BJ (cell line): ENCODE measurements around the gene ATP9B. TPM values are rescaled to one million over a fixed set of nuclear protein-coding genes. Genes with fewer than 3 reads are reported as not detected.

ENCODE experiments used
- CTCF ChIA-PET: fragments of 350-600 bp; formaldehyde crosslinking; extraction: SDS; loops from one replicate; lab custom pipeline; 2021; ENCODE audit warnings: antibody characterized with exemption, inconsistent platforms; lab: Yijun Ruan, JAX
- POLR2A ChIA-PET: fragments of 300-600 bp; sonication (Branson Sonifier 250); formaldehyde crosslinking; extraction: SDS; loops from one replicate; lab custom pipeline; 2021; ENCODE audit warnings: antibody characterized with exemption; lab: Charles Lee
- DNase-seq: peaks from one replicate; pipeline ENCODE4 v3.0.0-alpha.2; 2011; ENCODE audit warnings: low read depth
- H3K27me3 ChIP-seq: 2 replicates; pipeline ENCODE4 v1.6.0; 2011; ENCODE audit warnings: low read length; ENCODE audit not compliant: control insufficient read depth, insufficient read depth
- H3K36me3 ChIP-seq: 2 replicates; pipeline ENCODE4 v1.5.1; 2011; ENCODE audit warnings: low read length; ENCODE audit not compliant: control insufficient read depth, insufficient read depth
- H3K4me3 ChIP-seq: 2 replicates; pipeline ENCODE4 v1.5.1; 2011; ENCODE audit warnings: low read depth, mild to moderate bottlenecking, control low read depth, low read length
- polyA plus RNA-seq: library from polyadenylated mRNA; depleted of rRNA; stranded (reverse); fragments of >200 nt; gene quantifications from 2 replicates; pipeline ENCODE4 v1.2.3, GENCODE V29; 2011
- TF ChIP-seq, protein P1 (sequence below): IDR thresholded peaks from 2 replicates; pipeline ENCODE4 v1.5.1; 2011; ENCODE audit warnings: low read depth, mild to moderate bottlenecking, control low read depth, inconsistent platforms, low read length, moderate library complexity; ENCODE audit not compliant: insufficient read depth

The ATP9B gene
- polyA plus RNA-seq, 1 experiment: 17.4 TPM

DNA sequence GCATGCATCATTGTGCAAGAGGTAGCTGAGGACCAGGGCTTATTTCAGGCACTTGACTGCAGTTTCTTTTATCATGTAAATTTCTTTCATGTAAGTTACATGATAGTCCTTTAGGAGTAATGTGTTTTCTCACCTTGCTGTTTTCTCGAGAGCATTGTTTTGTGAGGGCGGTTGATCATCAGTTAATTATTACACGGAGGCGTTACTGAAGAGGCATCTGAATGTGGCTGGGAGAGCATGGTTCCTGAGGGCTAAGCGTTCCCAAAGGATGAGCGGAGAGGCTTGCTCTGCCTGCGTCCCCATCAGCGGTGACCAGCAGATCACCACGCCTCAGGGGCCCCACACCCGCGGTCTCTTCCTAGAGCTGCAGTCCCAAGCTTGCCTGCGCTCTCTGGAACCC, 170.4 kb downstream of the ATP9B start:
- 0 out of 2 replicates have a peak, but pooled peaks cover 1% of the 10 kb centered on the region for H3K36me3 ChIP-seq
- CTCF ChIA-PET: no interaction called here
- POLR2A ChIA-PET: no interaction called here
- no peak overlapping the region for H3K4me3 ChIP-seq
- DNase-seq: no peak
- TF ChIP-seq, protein P1, sequence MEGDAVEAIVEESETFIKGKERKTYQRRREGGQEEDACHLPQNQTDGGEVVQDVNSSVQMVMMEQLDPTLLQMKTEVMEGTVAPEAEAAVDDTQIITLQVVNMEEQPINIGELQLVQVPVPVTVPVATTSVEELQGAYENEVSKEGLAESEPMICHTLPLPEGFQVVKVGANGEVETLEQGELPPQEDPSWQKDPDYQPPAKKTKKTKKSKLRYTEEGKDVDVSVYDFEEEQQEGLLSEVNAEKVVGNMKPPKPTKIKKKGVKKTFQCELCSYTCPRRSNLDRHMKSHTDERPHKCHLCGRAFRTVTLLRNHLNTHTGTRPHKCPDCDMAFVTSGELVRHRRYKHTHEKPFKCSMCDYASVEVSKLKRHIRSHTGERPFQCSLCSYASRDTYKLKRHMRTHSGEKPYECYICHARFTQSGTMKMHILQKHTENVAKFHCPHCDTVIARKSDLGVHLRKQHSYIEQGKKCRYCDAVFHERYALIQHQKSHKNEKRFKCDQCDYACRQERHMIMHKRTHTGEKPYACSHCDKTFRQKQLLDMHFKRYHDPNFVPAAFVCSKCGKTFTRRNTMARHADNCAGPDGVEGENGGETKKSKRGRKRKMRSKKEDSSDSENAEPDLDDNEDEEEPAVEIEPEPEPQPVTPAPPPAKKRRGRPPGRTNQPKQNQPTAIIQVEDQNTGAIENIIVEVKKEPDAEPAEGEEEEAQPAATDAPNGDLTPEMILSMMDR: no peak
- H3K27me3 ChIP-seq: no peaks in the 10 kb centered on the region

DNA sequence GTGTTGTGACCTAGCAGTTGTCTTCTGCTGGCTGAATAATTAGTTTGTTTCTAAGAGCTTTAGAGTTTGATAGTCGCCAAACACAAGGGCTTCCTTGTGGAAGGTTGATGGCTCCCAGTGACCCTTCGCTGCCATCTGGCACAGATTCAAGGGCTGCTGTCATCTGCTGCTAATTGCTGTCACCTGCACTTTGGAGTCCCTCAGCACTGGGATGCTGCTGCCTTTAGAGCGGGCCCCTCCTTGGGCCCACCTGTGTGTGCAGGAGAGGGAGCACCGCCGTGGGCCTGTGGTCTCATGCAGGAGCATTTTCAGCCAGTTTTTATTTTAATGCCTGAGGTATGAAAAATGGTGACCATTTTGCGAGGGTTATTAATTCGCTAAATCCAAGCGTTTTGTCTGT, 172.6 kb downstream of the ATP9B start:
- ChIA-PET CTCF (no interaction called here), POLR2A (no interaction called here)
- TF ChIP-seq, protein P1: no peak
- Histone ChIP-seq H3K27me3 (no peaks in the 10 kb centered on the region), H3K36me3 (0 out of 2 replicates have a peak, but pooled peaks cover 1% of the 10 kb centered on the region), H3K4me3 (no peak overlapping the region)
- no peak for DNase-seq

DNA sequence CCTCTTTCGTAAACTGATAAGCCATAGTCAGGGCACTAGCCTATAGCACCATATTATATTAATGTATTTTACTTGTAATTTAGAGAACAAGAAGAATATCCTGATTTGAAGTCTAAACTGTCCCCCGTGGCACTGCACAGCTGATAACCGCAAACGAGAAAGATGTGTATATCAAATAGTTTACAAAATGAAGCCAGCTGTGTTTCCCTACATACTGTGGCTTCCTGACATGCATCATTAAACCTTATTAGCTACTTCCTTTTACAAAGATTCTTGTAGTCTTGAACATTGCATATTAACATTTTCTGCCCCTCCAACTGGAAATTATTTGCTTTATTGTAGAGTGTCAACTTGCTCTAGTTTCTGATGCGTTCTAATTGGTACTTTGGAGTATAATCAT, 173.1 kb downstream of the ATP9B start:
- no peak overlapping the region for H3K4me3 ChIP-seq
- CTCF ChIA-PET: no interaction called here
- TF ChIP-seq, protein P1: no peak
- 0 out of 2 replicates have a peak, but pooled peaks cover 1% of the 10 kb centered on the region for H3K36me3 ChIP-seq
- no peaks in the 10 kb centered on the region for H3K27me3 ChIP-seq
- POLR2A ChIA-PET: no interaction called here
- DNase-seq: no peak

DNA sequence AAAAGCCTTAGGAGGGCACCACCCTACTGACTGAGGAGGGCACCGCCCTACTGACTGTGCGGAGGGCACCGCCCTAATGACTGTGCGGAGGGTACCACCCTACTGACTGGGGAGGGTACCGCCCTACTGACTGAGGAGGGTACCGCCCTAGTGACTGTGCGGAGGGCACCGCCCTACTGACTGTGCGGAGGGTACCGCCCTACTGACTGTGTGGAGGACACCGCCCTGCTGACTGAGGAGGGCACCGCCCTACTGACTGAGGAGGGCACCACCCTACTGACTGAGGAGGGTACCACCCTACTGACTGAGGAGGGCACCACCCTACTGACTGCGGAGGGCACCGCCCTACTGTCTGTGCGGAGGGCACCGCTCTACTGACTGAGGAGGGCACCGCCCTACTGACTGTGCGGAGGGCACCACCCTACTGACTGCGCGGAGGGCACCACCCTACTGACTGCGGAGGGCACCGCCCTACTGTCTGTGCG, 176.4 kb downstream of the ATP9B start:
- TF ChIP-seq, protein P1: no peak
- POLR2A ChIA-PET: no interaction called here
- Histone ChIP-seq H3K36me3 (no peaks in the 10 kb centered on the region), H3K27me3 (no peaks in the 10 kb centered on the region), H3K4me3 (no peak overlapping the region)
- DNase-seq: no peak
- CTCF ChIA-PET: interaction anchor here (0.8 to 1.0 kb wide), 2 partner anchors 15 to 24 kb away, joined by 3 read pairs; no protein-coding TSS in a partner anchor

DNA sequence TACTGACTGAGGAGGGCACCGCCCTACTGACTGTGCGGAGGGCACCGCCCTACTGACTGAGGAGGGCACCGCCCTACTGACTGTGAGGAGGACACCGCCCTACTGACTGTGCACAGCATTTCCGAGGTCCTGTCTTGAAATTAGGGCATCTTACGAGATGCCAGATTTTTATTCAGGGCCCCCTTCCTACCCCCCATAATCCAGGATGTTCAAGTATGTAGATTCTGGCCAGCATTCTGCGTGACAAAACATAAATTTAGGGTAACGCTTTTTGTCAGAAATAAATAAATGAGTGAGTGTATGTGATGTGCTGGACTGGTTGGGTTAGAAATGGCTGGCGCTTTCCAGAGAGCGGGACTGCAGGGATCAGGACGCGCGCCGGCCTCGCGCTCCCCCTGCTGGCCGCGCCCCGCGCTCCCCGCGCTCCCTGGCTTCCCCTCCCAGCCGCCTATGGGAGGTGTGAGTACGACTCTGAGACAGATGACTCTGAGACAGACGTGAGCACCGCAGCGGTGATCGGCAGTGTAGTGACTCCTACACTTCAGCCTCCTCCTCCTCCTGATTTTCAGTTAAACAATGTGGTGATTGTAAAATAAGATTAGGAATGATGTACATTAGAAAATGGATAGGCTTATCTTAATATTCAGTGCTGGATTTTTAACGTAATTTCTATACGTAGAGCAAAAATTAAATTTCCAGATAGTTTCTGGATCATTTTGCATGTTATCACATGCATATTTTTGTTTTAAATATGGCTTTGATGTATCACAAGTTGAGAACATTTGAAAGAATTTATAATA, 177.3 kb downstream of the ATP9B start:
- peak; percentile 8 for DNase-seq
- Histone ChIP-seq H3K36me3 (no peaks in the 10 kb centered on the region), H3K4me3 (no peak overlapping the region), H3K27me3 (no peaks in the 10 kb centered on the region)
- TF ChIP-seq, protein P1: peak; percentile 78
- POLR2A ChIA-PET: no interaction called here
- CTCF ChIA-PET: no interaction called here
